ENCODE measurements around the gene BEND3.
"Not testable (repeated sequence)": the region's sequence is repeated elsewhere in the genome, so short reads cannot be mapped to it uniquely, and the experiment has no call there.

BEND3 gene

DNA sequence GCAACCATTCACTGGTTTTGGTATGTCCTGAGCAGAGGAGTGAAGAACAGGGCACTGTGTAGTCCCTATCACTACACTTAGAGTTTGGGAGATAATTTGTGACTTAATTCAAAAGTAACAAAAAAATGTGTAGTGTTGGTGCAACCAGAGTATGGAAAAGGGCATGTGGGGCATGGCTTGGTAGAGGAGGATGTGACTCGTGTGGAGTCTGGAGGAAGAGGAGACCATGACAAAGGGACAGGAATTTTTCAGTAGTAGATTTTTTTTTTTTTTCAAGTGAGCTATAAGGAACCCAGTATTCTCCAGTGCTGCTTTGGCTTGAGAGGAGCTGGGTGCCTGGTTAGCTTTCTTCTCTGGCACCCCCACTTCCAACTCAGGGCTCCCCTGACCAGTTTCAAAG lies 82.2 kb downstream of the BEND3 start:
- no peak for DNase-seq (ENCODE audit: low read depth)

DNA sequence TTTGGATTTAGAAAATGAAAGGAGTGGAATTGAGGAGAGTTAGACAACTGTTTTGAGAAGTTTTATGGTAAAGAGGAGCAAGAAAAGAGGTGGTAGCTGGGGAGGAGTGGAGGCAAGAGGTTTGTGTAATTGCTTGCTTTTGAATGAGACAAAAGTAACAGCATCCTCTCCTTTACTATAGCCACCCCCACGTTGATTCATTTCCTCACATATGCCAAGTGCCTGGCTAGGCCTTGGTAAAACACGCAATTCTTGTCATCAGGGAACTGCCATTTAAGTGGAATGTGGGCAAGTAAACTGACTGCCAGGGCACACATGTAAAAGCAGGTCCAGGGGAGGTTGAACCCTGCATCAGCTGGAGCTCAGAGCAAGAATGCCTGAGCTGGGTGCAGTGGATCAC lies 83.3 kb downstream of the BEND3 start:
- DNase-seq (ENCODE audit: low read depth) = no peak

DNA sequence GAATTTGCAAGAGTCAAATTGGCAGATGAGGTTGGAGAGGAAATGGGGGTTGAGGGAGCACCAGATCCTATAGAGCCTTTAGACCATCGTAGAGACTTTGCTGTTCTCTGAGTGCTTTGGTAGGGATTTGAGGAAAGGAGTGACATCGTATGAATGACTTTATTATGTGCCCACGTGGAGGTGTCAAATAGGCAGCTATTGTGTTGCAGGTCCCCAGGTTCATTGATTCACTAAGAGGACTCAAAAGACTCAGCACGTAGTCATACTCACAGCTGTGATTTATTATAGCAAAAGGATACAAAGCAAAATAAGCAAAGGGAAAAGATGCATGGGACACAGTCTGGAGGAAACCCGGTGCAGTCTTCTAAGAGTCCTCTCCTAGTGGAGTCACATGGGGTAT lies 85.2 kb downstream of the BEND3 start:
- DNase-seq (ENCODE audit: low read depth) = no peak

DNA sequence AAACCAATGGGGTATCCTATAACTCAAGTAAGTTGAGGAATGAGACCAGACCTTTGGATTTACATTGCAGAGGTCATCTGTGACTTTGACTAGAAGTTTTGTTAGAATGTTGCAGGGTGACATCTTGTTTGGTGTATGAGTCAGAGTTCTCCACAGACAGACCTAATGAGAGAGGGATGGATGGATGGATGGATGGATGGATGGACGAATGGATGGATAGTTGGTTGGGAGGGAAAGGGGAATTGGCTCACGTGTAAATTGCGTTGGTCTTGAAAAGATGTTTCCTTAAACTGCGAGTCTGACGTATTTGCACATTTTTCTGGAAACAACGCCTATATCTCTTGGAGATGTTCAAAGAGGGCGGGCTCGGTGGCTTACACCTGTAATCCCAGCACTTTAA lies 88.3 kb downstream of the BEND3 start:
- no peak for DNase-seq (ENCODE audit: low read depth)

DNA sequence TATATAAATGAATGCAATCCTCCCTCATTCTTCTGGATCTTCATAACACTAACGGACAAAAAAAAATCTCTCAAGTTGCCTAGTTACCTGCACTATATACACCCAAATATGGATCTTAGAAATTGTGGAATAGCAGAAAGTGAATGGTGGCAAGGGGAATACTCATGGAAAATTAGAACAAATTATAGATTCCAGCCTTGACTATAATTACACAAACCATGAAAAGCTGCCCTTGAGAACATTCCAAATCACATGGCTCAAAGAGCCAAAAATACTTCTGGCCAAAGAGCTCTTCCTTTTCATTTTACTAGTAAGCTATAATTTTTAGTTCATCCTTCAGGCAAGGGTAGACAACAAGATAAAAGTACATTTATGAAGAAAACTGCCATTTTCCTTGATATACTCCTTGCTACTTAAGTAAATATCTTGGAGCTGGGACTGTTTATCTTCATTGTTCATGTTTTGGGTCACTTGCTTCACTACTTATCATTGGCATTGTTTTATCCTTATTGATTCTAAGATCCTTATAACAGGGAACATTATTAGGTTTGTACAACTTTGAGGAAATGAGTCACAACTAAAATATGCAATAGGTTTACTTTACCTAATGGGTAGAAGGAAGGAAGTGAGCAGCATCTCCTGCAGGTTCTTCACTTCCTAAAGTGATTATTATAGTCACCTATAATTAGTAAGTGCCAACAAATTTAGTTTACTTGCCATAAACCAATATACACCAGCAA lies 93.7 kb downstream of the BEND3 start:
- DNase-seq (ENCODE audit: low read depth) = no peak

DNA sequence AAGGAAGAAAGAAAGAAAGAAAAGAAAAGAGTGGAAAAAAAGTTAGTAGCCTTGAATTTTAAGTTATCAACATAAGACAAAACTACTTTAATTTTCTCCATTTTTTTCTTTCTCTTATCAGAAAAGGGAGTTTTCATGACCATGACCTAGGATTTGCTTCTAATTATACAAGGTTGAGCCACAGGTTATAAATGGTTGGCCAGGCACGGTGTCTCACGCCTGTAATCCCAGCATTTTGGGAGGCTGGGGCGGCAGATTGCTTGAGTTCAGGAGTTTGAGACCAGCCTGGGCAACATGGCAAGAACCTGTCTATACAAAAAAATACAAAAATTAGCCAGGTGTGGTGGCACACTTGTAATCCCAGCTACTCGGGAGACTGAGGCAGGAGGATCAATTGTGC lies 95.1 kb downstream of the BEND3 start:
- DNase-seq (ENCODE audit: low read depth) = no peak

DNA sequence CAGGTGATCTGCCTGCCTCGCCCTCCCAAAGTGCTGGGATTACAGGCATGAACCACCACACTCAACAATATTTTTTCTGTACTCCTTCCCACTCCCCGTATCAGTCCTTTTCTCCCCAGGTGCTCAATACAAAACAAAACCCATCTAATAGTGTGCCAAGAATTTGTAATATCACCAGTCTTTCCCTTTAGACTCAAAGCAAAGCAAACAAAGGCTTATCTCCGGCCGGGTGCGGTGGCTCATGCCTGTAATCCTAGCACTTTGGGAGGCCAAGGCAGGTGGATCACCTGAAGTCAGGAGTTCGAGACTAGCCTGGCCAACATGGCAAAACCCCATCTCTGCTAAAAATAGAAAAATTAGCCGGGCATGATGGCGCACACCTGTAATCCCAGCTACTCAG lies 95.7 kb downstream of the BEND3 start:
- not testable (repeated sequence) for DNase-seq (ENCODE audit: low read depth)

DNA sequence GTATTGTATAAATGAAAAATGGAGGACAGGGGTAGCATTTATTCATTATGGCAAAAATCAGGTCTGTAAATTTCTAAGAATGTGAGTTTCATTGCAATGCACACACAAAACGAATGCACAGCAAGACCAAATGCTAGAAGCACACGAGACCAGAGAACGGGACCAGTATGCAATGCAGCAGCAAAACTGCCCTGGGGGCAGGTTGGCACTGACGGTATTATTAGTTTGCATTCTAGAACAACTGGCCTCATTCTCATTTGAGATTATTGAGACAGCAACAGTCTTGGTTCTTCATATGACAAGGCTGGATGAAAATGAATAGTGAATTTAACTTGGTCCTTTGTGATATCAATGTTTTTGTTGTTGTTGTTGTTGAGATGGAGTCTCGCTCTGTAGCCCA lies 96.3 kb downstream of the BEND3 start:
- DNase-seq (ENCODE audit: low read depth) = no peak

All from activated T-cell treated with anti-CD3 and anti-CD28 coated beads for 48 hours (primary cell).